PFSK-1 (cell line): ENCODE data around the gene GARIN1A. TPM values are rescaled to one million over a fixed set of nuclear protein-coding genes. Genes with fewer than 3 reads are reported as not detected.
A peak's percentile ranks its signal among the peaks of the same experiment; 100 is the strongest.

Source experiments
- FOXP2 ChIP-seq: optimal IDR thresholded peaks from 2 replicates; pipeline ENCODE3; 2011; ENCODE audit warnings: borderline replicate concordance, control low read depth, inconsistent platforms; ENCODE audit not compliant: insufficient read depth; ENCODE audit errors: extremely low read length, extremely low read depth
- POLR2AphosphoS5 ChIP-seq: IDR thresholded peaks from 2 replicates; pipeline ENCODE4 v1.6.1; 2012; ENCODE audit warnings: low read depth, mild to moderate bottlenecking, control low read depth, low read length, moderate library complexity
- REST ChIP-seq, 2 experiments: IDR thresholded peaks; 2 replicates each; pipeline versions ENCODE4 v1.6.1 to v1.8.0; 2011 to 2012; ENCODE audit warnings: low read depth in 2 of 2, low read length in 2 of 2, control low read depth in 1 of 2, inconsistent platforms in 1 of 2, mild to moderate bottlenecking in 1 of 2, moderate library complexity in 1 of 2; ENCODE audit not compliant: insufficient read depth in 1 of 2
- SIN3A ChIP-seq: IDR thresholded peaks from 2 replicates; pipeline ENCODE4 v1.6.1; 2012; ENCODE audit warnings: mild to moderate bottlenecking, low read length, moderate library complexity, borderline replicate concordance; ENCODE audit not compliant: insufficient read depth
- TAF1 ChIP-seq: IDR thresholded peaks from 2 replicates; pipeline ENCODE4 v1.6.1; 2012; ENCODE audit warnings: low read length, control low read depth, borderline replicate concordance; ENCODE audit not compliant: insufficient read depth
- polyA plus RNA-seq: library from polyadenylated mRNA; unstranded; fragments of >200 nt; gene quantifications from one replicate; pipeline ENCODE4 v1.2.1, GENCODE V29; 2012; ENCODE audit warnings: low read depth, missing spikeins; ENCODE audit not compliant: insufficient read length

Gene GARIN1A
- polyA plus RNA-seq, result 0.68 TPM

- TF ChIP-seq TAF1 (no peak), SIN3A (no peak), REST (IDR thresholded peaks at IDR 0.05; ENCODE audit: insufficient read depth in 1 of 2, low read depth in 2 of 2, low read length in 2 of 2) (no peak), FOXP2 (no peak), POLR2AphosphoS5 (no peak)
Observed at GRCh38 chr7:128671992-128672391, at the start of gene GARIN1A. Gene GARIN1A, plus strand, starts transcription at chr7:128672292. Its CDS starts 106 bp downstream, at chr7:128672398.

- peak; percentile 25 to 82; a peak in 2 of 4 replicates for TF ChIP-seq REST (IDR thresholded peaks at IDR 0.05; ENCODE audit: insufficient read depth in 1 of 2, low read depth in 2 of 2, low read length in 2 of 2)
Observed at GRCh38 chr7:128633915-128634314, 38.2 kb upstream of the GARIN1A start.

GRCh38 chr7:128645844-128646243 is 26.2 kb upstream of the GARIN1A start:
- TF ChIP-seq REST (IDR thresholded peaks at IDR 0.05; ENCODE audit: insufficient read depth in 1 of 2, low read depth in 2 of 2, low read length in 2 of 2), result peak in 1 of 2 experiments; percentile 85; a peak in 2 of 4 replicates

GRCh38 chr7:128660596-128660995 is 11.5 kb upstream of the GARIN1A start:
- TF ChIP-seq FOXP2 (no peak), POLR2AphosphoS5 (no peak), SIN3A (no peak), REST (IDR thresholded peaks at IDR 0.05; ENCODE audit: insufficient read depth in 1 of 2, low read depth in 2 of 2, low read length in 2 of 2) (no peak), TAF1 (no peak)

- TF ChIP-seq POLR2AphosphoS5, result no peak
- TF ChIP-seq REST (IDR thresholded peaks at IDR 0.05; ENCODE audit: insufficient read depth in 1 of 2, low read depth in 2 of 2, low read length in 2 of 2), result no peak
- no peak for TF ChIP-seq TAF1
- no peak for TF ChIP-seq FOXP2
- TF ChIP-seq SIN3A, result no peak
Observed at GRCh38 chr7:128661446-128661845, 10.6 kb upstream of the GARIN1A start.
